ENCODE results near the gene FREM3.

The FREM3 gene

DNA sequence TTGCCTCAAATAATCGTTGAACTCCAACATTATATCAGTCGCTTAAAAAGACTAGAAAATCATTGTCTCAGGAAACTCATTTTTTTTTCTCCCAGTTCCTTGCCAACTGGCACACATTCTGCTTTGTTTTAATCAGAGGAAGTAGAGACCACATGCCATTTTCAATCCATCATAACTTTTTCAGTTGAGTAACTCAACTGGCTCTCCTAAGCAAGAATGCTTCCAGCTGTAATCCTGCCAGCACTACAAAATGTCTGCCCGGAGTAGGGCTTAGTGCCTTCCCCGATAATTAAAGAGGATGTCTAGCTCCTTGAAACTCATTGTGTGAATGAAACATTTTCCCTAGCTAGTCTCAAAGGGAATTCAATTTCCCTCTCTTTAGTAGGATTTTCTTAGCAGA, 33.0 kb downstream of the FREM3 start:
- no peak for DNase-seq

DNA sequence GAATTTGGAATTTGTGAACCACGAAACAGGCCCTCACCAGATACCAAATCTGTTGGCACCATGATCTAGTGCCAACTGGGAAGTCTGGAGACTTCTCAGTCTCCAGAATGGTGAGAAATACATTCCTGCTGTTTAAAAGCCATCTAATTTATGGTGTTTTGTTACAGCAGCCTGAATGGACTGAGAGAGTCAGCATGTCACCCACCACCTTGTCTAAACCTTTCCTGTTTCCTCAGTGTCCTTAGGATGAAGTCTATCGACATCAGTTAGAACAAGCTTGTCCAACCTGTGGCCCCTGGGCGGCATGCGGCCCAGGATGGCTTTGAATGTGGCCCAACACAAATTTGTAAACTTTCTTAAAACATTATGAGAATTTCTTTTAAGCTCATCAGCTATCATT, 42.1 kb downstream of the FREM3 start:
- DNase-seq = no peak

DNA sequence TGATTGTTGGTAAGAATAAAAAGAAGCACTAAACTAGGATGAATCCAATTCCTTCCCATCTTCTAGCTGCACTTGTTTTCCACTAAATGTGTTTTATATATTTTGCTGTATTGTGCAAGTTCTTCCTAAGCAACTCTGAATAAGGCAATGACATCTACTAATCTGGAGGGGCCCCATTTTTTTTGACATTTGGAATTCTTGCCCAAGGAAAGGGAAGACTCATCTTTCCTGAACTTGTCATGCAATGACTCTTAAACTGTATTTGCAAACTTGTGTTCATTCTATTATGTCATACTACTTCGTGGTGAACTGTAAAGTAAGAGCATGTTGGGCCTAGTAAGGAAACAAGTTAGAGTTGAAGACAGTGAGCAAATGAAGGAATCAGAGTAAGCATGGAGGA, 45.9 kb downstream of the FREM3 start:
- no peak for DNase-seq

DNA sequence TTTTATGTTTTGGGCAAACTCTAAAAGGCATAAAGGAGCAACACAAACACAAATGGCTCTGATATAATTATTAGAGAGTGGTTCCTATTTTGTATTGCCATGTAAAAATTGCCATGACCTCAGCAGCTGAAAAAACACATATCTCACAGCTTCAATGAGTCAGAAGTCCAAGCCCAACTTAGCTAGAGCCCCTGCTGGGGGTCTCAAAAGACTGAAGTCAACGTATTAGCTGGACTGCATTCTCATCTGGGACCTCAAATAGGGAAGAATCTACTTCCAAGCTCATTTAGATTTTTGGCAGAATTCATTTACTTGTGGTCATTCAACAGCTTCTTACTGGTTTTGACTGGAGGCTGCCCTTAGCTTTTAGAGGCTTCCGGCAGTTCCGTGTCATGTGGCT, 47.4 kb downstream of the FREM3 start:
- DNase-seq = no peak

DNA sequence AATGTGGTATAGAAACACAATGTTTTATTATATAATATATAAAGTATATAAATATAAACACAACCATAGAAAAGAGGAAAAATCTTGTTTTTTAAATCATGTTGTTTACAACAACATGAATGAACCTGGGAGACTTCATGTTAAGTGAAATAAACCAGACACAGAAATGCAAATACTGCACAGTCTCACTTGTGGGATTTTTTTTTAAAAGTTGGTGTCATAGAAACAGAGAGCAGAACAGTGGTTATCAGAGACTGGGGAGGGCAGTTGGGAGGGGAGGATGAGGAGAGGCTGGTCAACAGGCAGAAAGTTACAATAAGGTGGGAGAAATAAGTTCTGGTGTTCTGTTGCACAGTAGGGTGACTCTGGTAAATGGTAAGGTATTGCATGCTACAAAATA, 57.1 kb downstream of the FREM3 start:
- no peak for DNase-seq

DNA sequence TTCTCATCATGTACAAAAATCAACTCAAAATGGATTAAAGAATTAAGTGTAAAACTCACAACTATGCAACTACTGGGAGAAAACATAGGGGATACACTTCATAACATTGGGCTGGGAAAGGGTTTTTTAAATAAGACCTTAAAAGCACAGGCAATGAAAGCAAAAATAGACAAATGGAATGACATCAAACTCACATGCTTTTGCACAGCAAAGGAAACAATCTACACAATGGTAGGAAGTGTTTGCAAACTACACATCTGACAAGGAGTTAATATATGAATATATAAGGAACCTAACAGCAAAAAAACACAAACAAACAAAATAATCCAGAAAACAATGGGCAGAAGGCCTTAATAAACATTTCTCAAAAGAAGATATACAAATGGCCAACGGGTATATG, 57.9 kb downstream of the FREM3 start:
- no peak for DNase-seq

DNA sequence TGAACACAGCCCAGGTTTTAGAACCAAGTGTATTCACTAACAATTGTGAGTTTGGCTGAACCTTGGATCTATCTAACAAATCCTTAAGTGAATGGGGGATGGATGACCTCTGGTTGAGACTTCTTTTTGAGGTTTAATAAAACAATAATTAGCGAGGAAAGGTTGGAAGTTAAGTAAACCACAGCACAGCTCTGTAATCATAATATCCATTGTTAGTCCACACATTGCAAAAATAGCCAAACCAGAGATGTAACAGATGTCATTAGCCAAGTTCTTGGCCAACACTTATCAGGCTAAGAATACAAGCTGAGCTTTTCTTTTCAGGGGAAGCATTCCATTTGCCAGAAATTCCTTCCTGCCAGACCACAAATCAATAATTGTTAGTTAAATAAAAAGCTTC, 59.1 kb downstream of the FREM3 start:
- no peak for DNase-seq

DNA sequence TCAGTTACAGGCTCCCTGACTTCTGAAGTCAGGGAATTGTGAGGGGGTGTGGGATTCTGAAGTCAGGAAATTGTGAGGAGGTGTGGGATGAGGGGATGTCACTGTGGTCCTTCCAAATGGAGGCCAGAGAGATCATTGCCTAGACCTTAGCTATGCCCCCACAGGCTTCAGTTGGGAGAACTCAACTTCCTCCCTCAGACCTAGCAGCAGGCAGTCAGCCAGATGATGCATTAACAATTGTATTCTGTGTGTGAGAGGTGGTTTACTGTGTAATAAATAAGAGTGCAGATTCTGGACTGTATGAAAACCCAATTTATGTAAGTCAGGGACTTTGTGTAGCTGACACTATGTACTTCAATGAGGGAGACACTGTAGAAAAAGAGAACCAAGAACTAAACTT, 65.7 kb downstream of the FREM3 start:
- DNase-seq = no peak

DNA sequence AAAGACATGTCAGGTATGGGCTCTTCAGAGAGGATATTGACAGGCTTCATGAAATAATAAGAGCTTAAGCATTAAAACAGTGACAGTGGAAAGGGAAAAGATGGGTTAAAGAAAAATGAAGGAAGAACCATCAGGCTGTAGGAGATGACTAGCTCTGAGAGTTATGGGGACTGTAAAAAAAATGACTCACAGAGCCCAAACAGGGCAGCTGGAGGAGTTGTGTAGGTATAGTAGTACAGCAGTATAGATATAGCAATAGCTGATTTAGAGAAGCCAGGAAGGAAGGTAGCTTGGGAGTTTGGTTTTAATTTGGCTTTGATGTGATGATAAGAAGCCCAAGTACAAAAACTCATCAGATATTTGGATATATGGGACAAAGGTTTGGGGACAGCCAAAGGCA, 66.6 kb downstream of the FREM3 start:
- DNase-seq = no peak

DNA sequence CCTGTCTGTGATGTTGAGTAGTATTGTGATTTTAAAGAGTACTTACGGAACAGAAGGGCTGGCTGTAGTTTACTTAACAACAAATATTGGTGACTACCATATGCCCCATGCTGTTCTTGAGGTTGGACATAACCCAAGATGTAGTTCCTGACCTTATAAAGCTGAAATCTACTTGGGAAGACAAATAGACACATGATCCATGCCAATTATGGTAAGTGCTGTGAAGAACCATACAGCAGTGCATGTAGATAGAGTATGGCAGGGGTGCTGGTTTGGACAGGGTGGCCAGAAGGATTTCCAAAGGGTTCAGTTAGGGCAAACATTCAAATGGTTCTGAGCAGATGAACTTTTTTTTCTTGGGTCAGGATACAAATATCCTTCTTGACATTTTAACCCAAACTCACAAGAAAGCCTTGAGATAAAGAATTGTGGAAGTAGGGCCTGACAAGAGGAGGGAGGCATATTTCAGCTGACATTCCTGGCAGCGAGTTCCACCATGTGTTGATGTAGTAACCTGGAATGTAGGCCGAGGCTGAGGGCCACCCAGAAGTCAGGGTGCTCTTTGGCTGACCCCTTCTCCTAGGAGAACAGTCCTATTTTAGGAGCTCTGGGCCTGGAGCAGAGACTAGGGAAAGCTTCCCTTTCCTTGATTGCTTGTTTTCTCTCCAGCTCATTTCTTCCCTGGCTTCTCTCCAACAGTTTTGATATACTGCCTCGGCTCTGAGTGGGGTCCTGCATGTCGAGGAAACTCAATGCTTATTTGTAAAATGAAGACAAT, 74.2 kb downstream of the FREM3 start:
- peak in 1 of 2 experiments; percentile 8 for DNase-seq

DNA sequence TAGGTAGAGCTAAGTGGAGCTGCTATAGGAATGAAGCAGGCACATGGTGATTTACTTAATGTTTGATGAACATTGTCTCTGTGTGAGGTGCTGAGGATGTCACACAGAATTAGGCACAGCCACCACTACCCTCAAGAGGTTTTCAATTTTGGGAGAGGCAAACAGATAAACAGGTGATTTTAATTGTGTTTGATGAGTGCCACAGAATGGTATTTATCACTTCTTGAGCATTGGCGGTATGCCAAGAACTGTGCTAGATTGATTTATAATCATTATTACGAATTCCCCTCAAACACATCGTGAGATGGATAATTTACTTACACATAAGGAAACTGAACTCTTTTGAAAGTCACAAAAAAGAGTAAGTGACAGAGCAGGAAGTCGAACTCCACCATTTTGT, 74.8 kb downstream of the FREM3 start:
- DNase-seq = peak in 1 of 2 experiments; percentile 12

DNA sequence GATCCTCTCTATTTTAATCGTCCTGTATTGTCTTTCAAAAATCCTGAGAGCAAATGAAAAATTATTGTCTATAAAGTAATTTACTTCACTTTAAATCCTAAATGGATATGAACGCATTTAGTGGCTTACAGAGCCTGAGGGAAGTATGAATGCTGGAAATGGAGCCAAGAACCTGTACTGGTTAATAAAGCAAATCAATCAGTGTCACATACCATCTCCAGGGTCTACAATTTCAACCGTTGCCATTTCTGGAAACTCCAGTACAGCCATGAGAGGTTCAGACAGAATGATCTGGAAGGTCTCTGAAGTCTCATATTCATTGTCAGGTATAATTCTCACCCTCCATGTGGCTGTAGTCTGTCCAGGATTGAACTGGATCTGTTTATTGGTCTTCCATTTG, 76.6 kb downstream of the FREM3 start:
- no peak for DNase-seq

DNA sequence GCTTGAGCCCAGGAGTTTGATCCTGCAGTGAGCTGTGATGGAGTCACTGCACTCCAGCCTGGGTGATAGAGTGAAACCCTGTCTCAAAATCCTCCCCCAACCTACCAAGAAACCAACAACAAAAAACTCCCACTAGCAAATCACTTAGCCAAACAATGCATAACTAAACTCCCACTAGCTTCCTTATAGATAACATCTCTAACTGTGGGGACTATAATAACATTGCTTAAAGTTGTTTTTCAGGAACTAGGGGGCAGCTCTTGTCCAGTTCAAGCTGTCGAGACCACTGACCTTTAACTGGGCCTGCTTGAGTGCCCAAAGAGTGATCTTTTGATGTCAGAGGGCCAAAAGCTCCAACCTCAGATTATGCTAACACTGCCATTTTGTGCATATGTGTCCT, 81.7 kb downstream of the FREM3 start:
- DNase-seq = no peak

DNA sequence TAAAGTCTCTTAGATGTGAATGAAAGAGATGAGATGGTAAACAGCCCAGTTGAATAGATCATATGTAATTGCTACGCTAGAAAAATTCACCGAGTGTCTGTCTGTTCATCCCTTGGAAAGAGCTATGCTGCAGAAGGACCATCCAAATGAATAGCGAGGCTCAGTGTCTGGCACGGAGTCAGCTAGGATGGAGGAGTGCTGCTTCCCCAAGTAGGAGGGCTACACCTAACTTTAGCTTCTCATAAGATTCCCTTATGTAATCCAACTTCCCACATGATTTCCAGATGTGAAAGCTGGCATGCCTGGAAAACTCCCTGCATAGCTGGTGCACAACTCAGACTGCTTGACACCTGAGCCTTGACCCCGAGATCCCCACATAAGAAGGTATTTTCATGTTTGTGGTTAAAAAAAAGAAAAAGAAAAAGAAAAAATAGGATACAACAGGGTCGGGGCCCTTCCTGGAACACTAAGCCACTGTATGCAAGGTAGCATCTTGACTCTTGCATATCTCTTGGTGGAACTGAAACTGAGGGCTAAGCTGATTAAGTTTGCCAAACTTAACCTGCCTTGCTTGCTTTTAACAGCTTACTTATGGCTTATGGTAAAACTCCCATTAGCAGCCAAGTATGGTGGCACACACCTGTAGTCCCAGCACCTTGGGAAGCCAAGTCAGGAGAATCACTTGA, 82.3 kb downstream of the FREM3 start:
- no peak for DNase-seq

DNA sequence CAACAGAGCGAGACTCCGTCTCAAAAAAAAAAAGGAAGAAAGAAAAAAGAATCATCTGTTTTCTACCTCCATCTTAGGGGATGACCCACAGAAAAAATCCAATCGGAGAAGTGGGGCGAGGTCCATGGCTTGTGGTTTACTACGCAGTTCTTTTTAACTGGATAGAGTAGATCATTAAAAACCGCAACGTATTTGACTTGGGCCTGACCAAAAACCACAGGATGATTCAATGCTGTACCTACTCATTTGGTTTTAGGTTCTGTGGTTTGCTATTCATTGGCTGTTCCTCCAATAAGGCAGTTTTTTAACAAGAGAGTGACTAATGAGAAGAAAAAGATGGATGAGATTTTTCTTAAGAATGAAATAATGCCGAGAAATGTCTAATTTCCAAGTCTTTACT, 83.7 kb downstream of the FREM3 start:
- DNase-seq = no peak

DNA sequence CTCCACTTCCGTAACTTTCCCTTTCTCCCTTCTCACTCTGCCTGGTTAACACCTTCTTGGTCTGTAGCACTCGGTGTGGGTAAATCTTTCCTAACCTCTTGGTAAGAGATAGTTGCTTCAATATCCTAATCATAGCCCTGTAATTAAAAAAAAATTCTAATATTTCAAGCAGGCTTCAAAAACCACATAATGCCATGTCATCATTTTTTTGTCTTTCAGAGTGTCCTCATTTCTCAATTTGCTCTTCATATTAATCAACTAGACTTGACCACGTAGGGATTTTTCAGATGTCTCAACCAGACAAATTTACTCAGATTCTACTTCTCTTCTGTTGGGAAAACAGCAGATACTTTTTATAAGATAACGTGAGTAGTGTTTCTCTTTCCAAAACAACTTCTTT, 91.0 kb downstream of the FREM3 start:
- DNase-seq = no peak

DNA sequence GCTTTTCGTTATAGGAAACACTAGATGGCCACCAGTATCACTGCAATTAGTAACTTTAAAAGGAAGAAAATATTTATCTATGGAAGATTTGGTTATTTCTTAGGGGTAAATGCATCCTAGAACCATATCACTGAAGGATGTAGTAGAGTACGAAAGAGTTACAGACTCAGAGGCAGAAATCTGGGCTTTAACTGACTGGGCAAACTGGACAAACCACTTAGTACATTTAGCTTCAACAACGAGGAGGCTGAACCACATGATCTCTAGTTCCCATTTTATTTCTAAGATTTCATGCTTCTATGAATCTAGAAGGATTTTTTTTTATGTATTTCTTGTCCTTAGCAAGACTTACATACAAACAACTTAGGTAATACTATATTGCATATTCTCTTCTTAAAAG, 94.0 kb downstream of the FREM3 start:
- no peak for DNase-seq

DNA sequence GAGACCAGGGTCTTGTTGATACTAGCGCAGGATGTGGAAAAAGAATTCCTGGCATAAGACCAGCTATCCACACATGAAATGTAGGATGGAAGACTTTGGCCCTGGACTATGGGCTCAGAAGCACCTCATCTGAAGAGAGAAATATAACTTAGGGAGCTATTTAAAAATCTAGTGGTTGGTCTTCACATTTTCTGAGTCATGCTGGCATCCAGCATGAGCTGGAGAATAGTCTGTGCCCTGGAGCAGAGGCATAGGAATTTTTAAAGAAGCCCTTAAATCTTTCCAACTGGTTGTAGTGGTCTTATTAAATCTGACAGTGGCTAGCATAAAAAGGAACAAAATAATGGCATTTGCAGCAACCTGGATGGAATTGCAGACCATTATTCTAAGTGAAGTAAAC, 100.6 kb downstream of the FREM3 start:
- no peak for DNase-seq

DNA sequence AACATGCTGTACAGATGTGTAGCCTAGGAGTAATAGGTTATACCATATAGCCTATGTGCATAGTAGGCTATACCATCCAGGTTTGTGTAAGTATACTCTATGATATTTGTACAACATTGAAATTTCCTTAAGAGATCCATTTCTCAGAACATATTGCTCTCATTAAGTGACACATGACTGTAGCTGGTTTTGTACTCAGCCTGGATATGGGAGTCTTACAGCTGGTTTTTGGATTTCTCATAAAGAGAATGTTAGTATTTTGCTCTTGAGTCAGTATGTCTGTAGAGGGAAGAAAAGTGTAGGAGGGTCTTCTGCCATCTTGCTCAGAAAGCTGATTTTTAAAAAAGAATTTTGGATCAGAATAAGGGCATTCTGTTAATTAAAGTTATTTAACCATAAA, 101.7 kb downstream of the FREM3 start:
- no peak for DNase-seq

DNA sequence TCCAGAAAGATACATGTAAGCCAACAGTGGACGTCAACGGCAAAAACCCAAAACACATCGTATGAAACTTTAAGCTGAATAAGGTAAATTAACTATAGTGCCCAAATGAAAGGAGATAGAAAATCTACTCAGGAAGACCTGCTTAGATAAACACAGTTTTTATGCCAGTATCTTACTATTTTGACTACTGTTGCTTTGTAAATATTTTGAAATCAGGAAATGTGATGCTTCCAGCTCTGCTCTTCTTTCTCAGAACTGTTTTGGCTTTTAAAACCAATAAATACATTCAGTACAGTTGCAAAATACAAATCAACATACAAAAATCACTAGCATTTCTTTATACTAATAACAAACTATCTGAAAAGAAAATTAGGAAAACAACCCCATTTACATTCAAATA, 103.2 kb downstream of the FREM3 start:
- no peak for DNase-seq

DNA sequence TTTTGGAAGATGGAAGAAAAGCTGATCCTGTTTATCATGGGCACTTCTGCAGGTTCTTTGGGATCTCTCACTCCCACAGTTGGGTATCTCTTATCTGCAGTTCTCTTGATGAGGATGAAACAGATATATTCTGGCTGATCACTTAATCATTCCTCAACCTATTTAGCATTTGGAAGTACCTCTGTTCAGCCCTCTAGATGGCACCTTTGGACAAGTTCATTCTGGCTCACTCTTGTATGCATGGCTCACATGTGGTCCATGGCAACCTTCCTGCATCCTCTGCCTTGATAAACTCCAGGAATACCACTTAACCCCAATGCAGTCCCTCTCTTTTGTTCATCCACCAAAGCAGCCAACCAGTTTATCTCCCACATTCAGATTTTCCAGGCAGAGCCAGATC, 112.8 kb downstream of the FREM3 start:
- no peak for DNase-seq

DNA sequence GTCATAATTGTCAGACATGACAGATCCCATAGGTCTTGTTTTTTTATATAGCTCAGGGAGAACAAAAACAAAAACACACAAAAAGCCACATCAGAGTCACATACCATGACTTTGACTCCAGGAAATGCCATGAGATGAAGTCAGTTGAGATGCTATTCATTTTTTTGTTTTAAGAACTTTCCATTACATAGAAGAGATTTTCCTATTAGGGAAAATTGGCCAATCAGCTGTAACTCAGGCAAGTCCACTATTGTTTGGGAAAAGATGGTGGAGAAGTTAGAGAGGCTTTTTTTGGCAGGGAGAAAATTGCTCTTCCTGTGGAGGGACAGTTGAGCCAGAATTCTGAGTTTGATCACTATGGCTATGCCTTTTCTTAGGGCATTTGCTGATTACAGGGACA, 114.4 kb downstream of the FREM3 start:
- no peak for DNase-seq

DNA sequence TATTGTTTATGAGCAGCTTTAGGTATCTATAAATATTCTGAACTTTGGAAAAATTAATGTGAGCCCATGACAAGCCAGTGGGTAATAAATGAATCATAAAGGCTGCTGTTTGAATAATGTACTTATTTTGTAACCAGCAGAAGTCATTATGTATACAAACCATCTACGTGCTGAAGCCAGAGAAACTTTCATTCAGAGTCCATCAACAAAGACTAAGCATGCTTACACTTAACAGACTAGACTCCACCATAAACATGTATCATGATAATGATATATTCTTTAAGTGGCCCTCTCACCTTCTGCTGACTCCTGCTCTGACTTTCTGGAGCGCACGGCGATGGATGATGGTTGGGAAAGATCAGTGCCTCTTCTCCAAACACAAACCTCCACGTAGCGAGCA, 114.9 kb downstream of the FREM3 start:
- no peak for DNase-seq

DNA sequence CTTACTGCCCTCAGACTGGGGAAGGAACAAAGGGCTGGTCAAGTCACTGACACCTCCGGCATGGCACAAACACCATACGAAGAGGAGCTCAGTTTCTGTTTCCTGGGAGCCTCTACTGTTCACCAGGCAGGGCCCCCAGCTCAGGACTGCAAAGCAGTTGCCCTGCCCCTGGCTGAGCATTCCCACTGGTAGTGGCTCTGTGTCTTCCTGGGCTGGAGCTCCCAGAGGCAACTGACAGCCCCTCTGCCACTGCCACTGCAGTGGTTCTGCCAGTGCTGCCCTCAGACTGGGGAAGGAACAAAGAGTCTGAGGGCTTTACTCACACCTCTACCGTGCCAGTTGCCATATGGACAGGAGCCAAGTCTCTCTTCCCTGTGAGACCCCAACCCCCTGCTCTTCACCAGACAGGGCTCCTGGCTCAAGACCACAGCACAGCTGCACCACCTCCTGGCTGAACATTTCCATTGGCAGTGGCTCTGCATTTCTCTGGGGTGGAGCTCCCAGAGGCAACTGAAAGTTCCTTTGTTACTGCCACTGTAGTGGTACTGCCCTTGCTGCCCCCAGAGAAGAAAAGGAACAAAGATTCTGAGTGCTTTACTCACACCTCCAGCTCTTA, 119.0 kb downstream of the FREM3 start:
- DNase-seq = no peak
